HG03025 (cell line): Measurements from ENCODE around the gene FLT3LG.
"Not testable (repeated sequence)": the region's sequence is repeated elsewhere in the genome, so short reads cannot be mapped to it uniquely, and the experiment has no call there.

Source experiments
- ATAC-seq: cut with Tn5 transposase; IDR thresholded peaks from one replicate; pipeline ENCODE4 v1.9.1; 2021; ENCODE audit warnings: mild to moderate bottlenecking, moderate library complexity; ENCODE audit not compliant: unreplicated experiment, low FRiP score

The FLT3LG gene

GRCh38 chr19:49461130-49461529 lies 12.9 kb upstream of the FLT3LG start:
- not testable (repeated sequence) for ATAC-seq

GRCh38 chr19:49461656-49462055 lies 12.4 kb upstream of the FLT3LG start:
- no peak for ATAC-seq

- ATAC-seq: no peak
Observed at GRCh38 chr19:49462492-49462891, 11.5 kb upstream of the FLT3LG start.

DNA sequence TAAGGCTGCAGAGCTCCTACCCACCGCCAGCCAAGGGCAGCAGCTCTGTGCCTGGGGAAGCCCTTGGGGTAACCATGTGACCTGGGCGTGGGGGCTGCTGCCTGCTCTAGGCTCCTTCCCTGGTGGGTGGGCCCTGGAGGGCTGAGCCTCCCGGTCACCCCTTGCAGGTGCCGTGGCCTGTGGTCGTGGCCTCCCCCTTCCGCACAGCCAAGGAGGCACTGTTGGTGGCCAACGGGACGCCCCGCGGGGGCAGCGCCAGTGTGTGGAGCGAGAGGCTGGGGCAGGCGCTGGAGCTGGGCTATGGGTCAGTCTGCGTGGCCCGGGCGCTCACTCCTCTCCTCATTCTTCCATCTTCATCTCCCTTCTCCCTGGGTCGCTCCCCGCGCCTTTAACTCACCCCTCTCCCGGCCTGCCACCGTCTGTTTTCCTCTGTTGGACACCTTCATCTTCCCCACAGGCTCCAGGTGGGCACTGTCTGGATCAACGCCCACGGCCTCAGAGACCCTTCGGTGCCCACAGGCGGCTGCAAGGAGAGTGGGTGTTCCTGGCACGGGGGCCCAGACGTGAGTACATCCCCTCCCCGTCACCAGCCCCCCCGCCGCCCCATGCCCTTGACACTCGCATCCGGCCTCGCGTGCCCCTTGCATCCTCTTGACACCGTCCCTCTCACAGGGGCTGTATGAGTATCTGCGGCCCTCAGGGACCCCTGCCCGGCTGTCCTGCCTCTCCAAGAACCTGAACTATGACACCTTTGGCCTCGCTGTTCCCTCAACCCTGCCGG lies 9.9 kb upstream of the FLT3LG start:
- no peak for ATAC-seq

- no peak for ATAC-seq
Observed at GRCh38 chr19:49465371-49465770, 8.6 kb upstream of the FLT3LG start.

DNA sequence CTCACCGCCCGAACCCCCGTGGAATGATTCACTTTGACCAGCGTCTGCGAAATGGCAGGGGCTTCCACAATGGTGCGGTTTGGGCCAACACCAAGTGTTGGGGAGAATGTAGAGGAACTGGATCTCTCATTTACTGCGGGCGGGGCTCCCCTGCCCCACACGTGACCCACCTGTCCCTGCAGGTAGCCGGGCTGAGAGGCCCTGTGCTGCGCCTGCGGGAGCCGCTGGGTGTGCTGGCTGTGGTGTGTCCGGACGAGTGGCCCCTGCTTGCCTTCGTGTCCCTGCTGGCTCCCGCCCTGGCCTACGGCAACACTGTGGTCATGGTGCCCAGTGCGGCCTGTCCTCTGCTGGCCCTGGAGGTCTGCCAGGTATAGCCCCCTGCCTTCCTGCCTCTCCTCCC lies 5.8 kb upstream of the FLT3LG start:
- no peak for ATAC-seq

GRCh38 chr19:49468746-49469447 lies 5.1 kb upstream of the FLT3LG start:
- peak; percentile 42 for ATAC-seq

GRCh38 chr19:49469828-49470614 lies 4.0 kb upstream of the FLT3LG start:
- no peak for ATAC-seq

GRCh38 chr19:49470615-49470978 lies 3.4 kb upstream of the FLT3LG start:
- no peak for ATAC-seq

DNA sequence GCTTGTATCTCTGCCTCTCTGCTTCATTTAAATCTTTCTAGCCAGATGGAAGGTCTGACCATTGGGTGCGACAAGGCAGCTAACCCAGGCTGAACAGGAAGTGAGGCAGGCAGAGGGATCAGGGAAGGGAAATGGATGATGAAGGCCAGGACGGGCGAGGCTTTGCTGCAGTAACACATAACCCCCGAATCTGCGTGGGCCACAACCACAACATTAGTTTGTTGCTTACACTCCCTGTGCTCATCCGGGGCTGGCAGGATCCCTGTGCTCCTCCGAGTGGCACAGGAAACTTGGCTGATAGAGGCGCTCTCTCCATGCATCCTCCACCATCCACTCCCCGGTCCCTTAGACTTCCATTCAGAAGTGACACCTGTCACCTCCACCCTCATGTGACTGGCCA lies 1.1 kb upstream of the FLT3LG start:
- ATAC-seq: no peak

GRCh38 chr19:49473501-49473867 lies 531 bp upstream of the FLT3LG start:
- not testable (repeated sequence) for ATAC-seq

DNA sequence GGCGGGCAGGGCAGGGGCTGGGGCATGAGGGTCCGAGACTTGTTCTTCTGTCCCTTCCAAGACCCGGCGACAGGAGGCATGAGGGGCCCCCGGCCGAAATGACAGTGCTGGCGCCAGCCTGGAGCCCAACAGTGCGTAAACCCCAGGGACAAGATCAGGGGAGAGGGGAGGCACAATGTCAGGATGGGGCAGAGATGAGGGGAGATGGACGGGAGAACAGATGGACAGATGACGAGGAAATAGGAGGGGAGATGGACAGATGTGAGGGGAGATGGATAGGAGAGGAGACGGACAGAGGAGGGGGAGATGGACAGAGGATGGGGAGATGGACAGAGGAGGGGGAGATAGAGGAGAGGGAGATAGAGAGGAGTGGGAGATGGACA lies 518 bp downstream of the FLT3LG start:
- ATAC-seq: no peak

GRCh38 chr19:49475191-49475917 lies 1.3 kb downstream of the FLT3LG start:
- no peak for ATAC-seq

DNA sequence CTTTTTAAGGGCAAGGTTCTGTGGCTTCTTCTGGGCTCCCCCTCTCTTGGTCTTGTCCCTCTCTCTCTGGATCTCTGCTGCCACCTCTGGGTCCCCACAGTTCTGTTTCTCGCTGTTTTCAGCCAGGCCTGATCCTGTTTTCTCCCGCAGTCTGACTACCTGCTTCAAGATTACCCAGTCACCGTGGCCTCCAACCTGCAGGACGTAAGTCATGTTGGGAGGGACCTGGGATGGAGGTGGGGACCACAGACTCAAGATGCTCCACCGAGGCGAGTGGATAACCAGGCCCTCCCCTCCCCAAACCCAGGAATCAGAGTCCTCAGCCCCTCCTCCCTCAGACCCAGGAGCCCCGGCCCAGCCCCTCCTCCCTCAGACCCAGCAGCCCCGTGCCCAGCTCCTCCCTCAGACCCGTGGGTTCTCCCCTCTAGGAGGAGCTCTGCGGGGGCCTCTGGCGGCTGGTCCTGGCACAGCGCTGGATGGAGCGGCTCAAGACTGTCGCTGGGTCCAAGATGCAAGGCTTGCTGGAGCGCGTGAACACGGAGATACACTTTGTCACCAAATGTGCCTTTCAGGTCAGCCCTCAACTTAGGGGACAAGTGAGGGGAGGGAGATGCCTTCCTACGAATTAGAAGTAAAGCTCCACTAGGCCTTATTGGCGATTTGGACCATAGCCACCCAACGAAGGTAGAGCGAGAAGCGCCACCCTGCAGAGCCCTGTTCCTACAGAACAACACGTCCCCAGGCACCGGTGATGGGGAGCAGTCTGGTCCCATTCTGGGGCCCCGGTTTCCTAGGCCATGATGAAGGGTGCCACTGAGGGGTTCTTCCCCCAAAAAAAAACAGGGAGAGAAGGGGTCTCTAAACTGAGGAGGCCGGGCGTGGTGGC lies 2.2 kb downstream of the FLT3LG start:
- no peak for ATAC-seq

GRCh38 chr19:49479975-49480628 lies 6.1 kb downstream of the FLT3LG start:
- no peak for ATAC-seq

DNA sequence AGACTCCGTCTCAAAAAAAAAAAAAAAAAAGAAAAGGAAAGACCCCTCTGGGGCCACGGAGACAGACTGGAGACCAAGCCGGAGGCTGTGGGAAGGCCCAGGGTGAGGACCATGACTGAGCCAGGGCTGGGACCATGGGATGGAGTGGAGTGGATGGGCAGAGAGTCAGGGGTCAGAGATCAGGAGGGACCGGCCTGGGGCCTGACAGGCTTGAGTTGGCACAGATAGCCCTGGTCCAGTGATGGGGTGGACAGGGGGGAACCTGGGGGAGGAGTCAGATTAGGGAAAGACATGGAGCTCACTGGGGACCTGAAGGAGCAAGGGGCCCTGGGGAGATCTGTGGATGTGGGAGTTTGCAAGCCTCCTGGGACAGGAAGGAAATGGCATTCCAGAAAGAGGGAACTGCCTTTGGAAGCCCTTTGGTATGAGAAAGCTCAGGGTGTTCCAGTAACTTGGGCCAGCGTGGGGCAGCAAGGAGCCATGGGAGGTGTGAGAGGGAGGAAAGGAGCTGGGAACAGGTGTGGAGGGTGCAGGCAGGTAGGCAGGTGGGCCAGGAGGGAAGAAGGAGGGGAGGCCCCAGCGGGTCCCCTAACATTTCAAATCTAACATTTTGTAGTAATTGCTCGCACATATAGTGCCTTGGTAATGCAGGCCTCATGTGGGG lies 7.1 kb downstream of the FLT3LG start:
- ATAC-seq: no peak

DNA sequence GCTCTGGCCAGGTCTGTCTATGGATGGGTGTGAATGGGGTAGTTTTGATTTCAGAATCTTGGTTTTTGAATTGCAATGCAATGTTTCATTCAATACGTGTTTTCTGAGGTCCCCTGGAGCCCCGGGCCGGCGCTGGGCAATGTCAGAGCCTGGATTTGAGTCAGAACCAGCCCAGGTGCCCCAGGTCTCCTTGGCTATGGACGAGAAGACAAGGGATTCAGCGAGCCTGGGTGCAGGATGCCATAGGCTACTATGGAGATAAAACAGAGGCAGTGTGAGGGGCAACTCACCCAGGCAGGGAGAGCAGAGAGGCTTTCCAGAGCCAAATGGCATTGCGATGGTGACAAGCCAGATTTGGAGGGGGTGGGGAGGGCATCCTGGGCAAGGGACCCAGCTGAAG lies 12.2 kb downstream of the FLT3LG start:
- ATAC-seq: no peak

- no peak for ATAC-seq
Observed at GRCh38 chr19:49486710-49487276, 12.8 kb downstream of the FLT3LG start.
